ENCODE results near the gene SORCS3. TPM values are rescaled to one million over a fixed set of nuclear protein-coding genes. Genes with fewer than 3 reads are reported as not detected.

The SORCS3 gene
- total RNA-seq, 2 donors from 2014 or later: not detected

GRCh38 chr10:105149371-105149891 is 508.3 kb downstream of the SORCS3 start:
- TF ChIP-seq POLR2A (IDR thresholded peaks at IDR 0.05) (no peak), CTCF (IDR thresholded peaks at IDR 0.05) (no peak)
- H3K36me3 ChIP-seq (replicated peaks in 1 of 2; ENCODE audit: insufficient read depth in 1 of 2, low read depth in 2 of 2): no peaks in the 10 kb centered on the region
- no peaks in the 10 kb centered on the region for H3K27me3 ChIP-seq
- peaks cover 15% of the 10 kb centered on the region for H3K4me1 ChIP-seq
- peak; percentile 55 for ATAC-seq
- H3K9me3 ChIP-seq: no peaks in the 10 kb centered on the region
- peak in 2 of 4 donors; percentile 7 to 16 for DNase-seq
- intact Hi-C loops (cut with DNase I): no loop called here
- no peak overlapping the region for H3K4me3 ChIP-seq
- no peak overlapping the region for H3K27ac ChIP-seq

GRCh38 chr10:105150259-105150880 is 509.3 kb downstream of the SORCS3 start:
- H3K9me3 ChIP-seq: no peaks in the 10 kb centered on the region

GRCh38 chr10:105154736-105155135 is 513.6 kb downstream of the SORCS3 start:
- Histone ChIP-seq H3K4me1 (peaks cover 1% of the 10 kb centered on the region), H3K9me3 (no peaks in the 10 kb centered on the region), H3K27ac (no peak overlapping the region), H3K36me3 (replicated peaks in 1 of 2; ENCODE audit: insufficient read depth in 1 of 2, low read depth in 2 of 2) (no peaks in the 10 kb centered on the region), H3K27me3 (no peaks in the 10 kb centered on the region), H3K4me3 (no peak overlapping the region)
- TF ChIP-seq POLR2A (IDR thresholded peaks at IDR 0.05) (no peak), CTCF (IDR thresholded peaks at IDR 0.05) (no peak)
- no peak for ATAC-seq
- WGBS, 2 donors: 34 to 53% methylated on average over 4 of the region's 4 CpGs
- intact Hi-C loops (cut with DNase I): no loop called here
- DNase-seq: no peak

More at GRCh38 chr10:105150259-105150880, 509.3 kb downstream of the SORCS3 start:
- intact Hi-C loops (cut with DNase I): no loop called here
- H3K27me3 ChIP-seq: no peaks in the 10 kb centered on the region
- TF ChIP-seq CTCF (IDR thresholded peaks at IDR 0.05) (no peak), POLR2A (IDR thresholded peaks at IDR 0.05) (no peak)
- peaks cover 15% of the 10 kb centered on the region for H3K4me1 ChIP-seq
- H3K36me3 ChIP-seq (replicated peaks in 1 of 2; ENCODE audit: insufficient read depth in 1 of 2, low read depth in 2 of 2): no peaks in the 10 kb centered on the region
- 59 to 60% methylated on average over 4 of the region's 4 CpGs for WGBS, 2 donors
- DNase-seq (no peak), ATAC-seq (no peak)
- no peak overlapping the region for H3K27ac ChIP-seq
- no peak overlapping the region for H3K4me3 ChIP-seq

- TF ChIP-seq CTCF (IDR thresholded peaks at IDR 0.05) (no peak), POLR2A (IDR thresholded peaks at IDR 0.05) (no peak)
- H3K27me3 ChIP-seq: no peaks in the 10 kb centered on the region
- no peak overlapping the region for H3K4me3 ChIP-seq
- ATAC-seq (no peak), DNase-seq (no peak)
- intact Hi-C loops (cut with DNase I): no loop called here
- WGBS, 2 donors: 10 to 23% methylated on average over 1 of the region's 1 CpG
- H3K27ac ChIP-seq: no peak overlapping the region
- H3K9me3 ChIP-seq: no peaks in the 10 kb centered on the region
- no peaks in the 10 kb centered on the region for H3K36me3 ChIP-seq (replicated peaks in 1 of 2; ENCODE audit: insufficient read depth in 1 of 2, low read depth in 2 of 2)
- H3K4me1 ChIP-seq: no peaks in the 10 kb centered on the region
Observed at GRCh38 chr10:105159268-105159667, 518.2 kb downstream of the SORCS3 start.

GRCh38 chr10:105161149-105161548 is 520.1 kb downstream of the SORCS3 start:
- intact Hi-C loops (cut with DNase I): no loop called here
- WGBS, 2 donors: 67 to 74% methylated on average over 4 of the region's 4 CpGs
- H3K9me3 ChIP-seq: no peaks in the 10 kb centered on the region
- H3K27me3 ChIP-seq: no peaks in the 10 kb centered on the region
- DNase-seq (no peak), ATAC-seq (no peak)
- no peak overlapping the region for H3K4me3 ChIP-seq
- TF ChIP-seq CTCF (IDR thresholded peaks at IDR 0.05) (no peak), POLR2A (IDR thresholded peaks at IDR 0.05) (no peak)
- H3K27ac ChIP-seq: no peak overlapping the region
- no peaks in the 10 kb centered on the region for H3K4me1 ChIP-seq
- H3K36me3 ChIP-seq (replicated peaks in 1 of 2; ENCODE audit: insufficient read depth in 1 of 2, low read depth in 2 of 2): no peaks in the 10 kb centered on the region

Data from body of pancreas (tissue), 4 donors.